D721Med (cell line): Measurements from ENCODE around the gene TEDC1.
"Not testable (repeated sequence)": the region's sequence is repeated elsewhere in the genome, so short reads cannot be mapped to it uniquely, and the experiment has no call there.

Experiments
- DNase-seq: peaks from one replicate; pipeline ENCODE4 v3.0.0; 2011; ENCODE audit warnings: low spot score; ENCODE audit not compliant: insufficient read length
- FAIRE-seq: peaks from 2 replicates; lab custom pipeline; 2011; peaks lifted over from hg19 to GRCh38; lab: Jason Lieb, UNC
- CTCF ChIP-seq: IDR thresholded peaks from 2 replicates; pipeline ENCODE4 v1.5.1; 2012; ENCODE audit warnings: mild to moderate bottlenecking, control low read depth; ENCODE audit not compliant: insufficient read depth; ENCODE audit errors: missing control alignments

Gene TEDC1

GRCh38 chr14:105538481-105539049 lies 47.5 kb downstream of the TEDC1 start:
- DNase-seq (no peak), FAIRE-seq (no peak)
- TF ChIP-seq CTCF: no peak

- DNase-seq: no peak
- TF ChIP-seq CTCF: no peak
- FAIRE-seq: no peak
Measured at GRCh38 chr14:105540811-105541210, 49.8 kb downstream of the TEDC1 start.

- no peak for TF ChIP-seq CTCF
- FAIRE-seq (no peak), DNase-seq (no peak)
Measured at GRCh38 chr14:105541218-105541875, 50.3 kb downstream of the TEDC1 start.

- not testable (repeated sequence) for DNase-seq, FAIRE-seq
Measured at GRCh38 chr14:105545676-105546075, 54.6 kb downstream of the TEDC1 start.

- not testable (repeated sequence) for FAIRE-seq, DNase-seq
Measured at GRCh38 chr14:105546410-105546809, 55.4 kb downstream of the TEDC1 start.

- FAIRE-seq, DNase-seq: not testable (repeated sequence)
Measured at GRCh38 chr14:105547072-105547471, 56.0 kb downstream of the TEDC1 start.

GRCh38 chr14:105547741-105548169 lies 56.7 kb downstream of the TEDC1 start:
- no peak for TF ChIP-seq CTCF
- no peak for FAIRE-seq
- DNase-seq: no peak
